Neural cell (in vitro differentiated cells): ENCODE data around the gene NFATC3.

Experiments used
- CTCF ChIP-seq: fragments of 450-650 bp; IDR thresholded peaks from 2 replicates; pipeline ENCODE4 v1.5.1; 2014; ENCODE audit warnings: antibody characterized with exemption, mild to moderate bottlenecking, moderate library complexity; ENCODE audit not compliant: poor library complexity, severe bottlenecking
- EZH2 ChIP-seq: fragments of 200-600, 300-800 bp; shearing (Covaris generic), sonication (generic); IDR thresholded peaks from 2 replicates; pipeline ENCODE4 v1.6.1; 2014; ENCODE audit warnings: antibody characterized with exemption, low read length, borderline replicate concordance, mild to moderate bottlenecking; ENCODE audit not compliant: insufficient read depth, poor library complexity, severe bottlenecking
- RAD21 ChIP-seq: fragments of 450-650 bp; conservative IDR thresholded peaks from 2 replicates; pipeline ENCODE4 v1.6.1; 2014; ENCODE audit warnings: antibody characterized with exemption, mild to moderate bottlenecking, moderate library complexity
- REST ChIP-seq: IDR thresholded peaks from 2 replicates; pipeline ENCODE4 v1.6.1; 2012; ENCODE audit warnings: borderline replicate concordance
- SMC3 ChIP-seq: fragments of 450-650 bp; conservative IDR thresholded peaks from 2 replicates; pipeline ENCODE4 v1.6.1; 2014; ENCODE audit warnings: antibody characterized with exemption, mild to moderate bottlenecking, moderate library complexity; ENCODE audit not compliant: poor library complexity
- TAF1 ChIP-seq: IDR thresholded peaks from 2 replicates; pipeline ENCODE4 v1.6.1; 2012; ENCODE audit warnings: low read depth

GRCh38 chr16:68049449-68049848 lies 35.7 kb upstream of the NFATC3 start:
- TF ChIP-seq RAD21 (no peak), REST (no peak), CTCF (no peak), SMC3 (no peak), TAF1 (no peak), EZH2 (no peak)
